Measurements from ENCODE around the gene GAB3.

DNA sequence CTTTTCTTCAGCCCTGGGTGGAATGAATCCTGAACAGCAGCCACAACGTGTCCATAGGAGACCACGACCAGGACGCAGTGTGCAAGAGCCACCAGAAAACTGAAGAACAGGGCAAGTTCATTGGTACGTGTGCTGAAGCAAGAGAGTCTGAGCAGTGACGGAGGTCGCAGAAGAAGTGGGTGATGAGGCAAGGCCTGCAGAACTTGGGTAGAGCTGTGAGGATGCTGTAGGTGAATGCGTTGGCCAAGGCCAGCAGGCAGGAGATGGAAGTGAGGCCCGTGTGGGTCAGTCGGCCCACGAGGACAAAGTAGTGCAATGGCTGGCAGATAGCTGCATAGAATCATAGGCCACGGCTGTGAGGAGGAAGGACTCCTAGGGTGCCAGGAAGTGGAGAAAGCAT, 91.9 kb downstream of the GAB3 start:
- TF ChIP-seq, protein P1, sequence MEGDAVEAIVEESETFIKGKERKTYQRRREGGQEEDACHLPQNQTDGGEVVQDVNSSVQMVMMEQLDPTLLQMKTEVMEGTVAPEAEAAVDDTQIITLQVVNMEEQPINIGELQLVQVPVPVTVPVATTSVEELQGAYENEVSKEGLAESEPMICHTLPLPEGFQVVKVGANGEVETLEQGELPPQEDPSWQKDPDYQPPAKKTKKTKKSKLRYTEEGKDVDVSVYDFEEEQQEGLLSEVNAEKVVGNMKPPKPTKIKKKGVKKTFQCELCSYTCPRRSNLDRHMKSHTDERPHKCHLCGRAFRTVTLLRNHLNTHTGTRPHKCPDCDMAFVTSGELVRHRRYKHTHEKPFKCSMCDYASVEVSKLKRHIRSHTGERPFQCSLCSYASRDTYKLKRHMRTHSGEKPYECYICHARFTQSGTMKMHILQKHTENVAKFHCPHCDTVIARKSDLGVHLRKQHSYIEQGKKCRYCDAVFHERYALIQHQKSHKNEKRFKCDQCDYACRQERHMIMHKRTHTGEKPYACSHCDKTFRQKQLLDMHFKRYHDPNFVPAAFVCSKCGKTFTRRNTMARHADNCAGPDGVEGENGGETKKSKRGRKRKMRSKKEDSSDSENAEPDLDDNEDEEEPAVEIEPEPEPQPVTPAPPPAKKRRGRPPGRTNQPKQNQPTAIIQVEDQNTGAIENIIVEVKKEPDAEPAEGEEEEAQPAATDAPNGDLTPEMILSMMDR (conservative IDR thresholded peaks at IDR 0.05; ENCODE audit: low read depth, low read length) = no peak
- TF ChIP-seq EZH2 (IDR thresholded peaks at IDR 0.05; ENCODE audit: borderline replicate concordance, low read depth, low read length, poor library complexity, severe bottlenecking) = no peak
